ENCODE results near the gene GCLC.

GRCh38 chr6:53536561-53536960, 8.3 kb downstream of the GCLC start:
- TF ChIP-seq CTCF (IDR thresholded peaks at IDR 0.05), result no peak
- TF ChIP-seq EP300 (IDR thresholded peaks at IDR 0.05), result no peak
- no peak for TF ChIP-seq POLR2A (IDR thresholded peaks at IDR 0.05)
- TF ChIP-seq POLR2AphosphoS5 (IDR thresholded peaks at IDR 0.05), result no peak

Data from stomach (tissue), 4 donors.